HepG2 (cell line): ENCODE data around the gene CLIC4. TPM values are rescaled to one million over a fixed set of nuclear protein-coding genes. Genes with fewer than 3 reads are reported as not detected.
"Not testable (repeated sequence)": the region's sequence is repeated elsewhere in the genome, so short reads cannot be mapped to it uniquely, and the experiment has no call there.

Experiments used
- ATAC-seq: fragments of 200-7000 bp; cut with Tn5 transposase; 3 replicates; pipeline ENCODE4 v1.9.1; 2020; ENCODE audit warnings: mild to moderate bottlenecking, moderate library complexity
- BruUV-seq: library from RNA; stranded (reverse); fragments of 400-500 nt; replicated peaks from 2 replicates; lab custom pipeline; 2021; lab: Mats Ljungman, UMichigan
- CTCF ChIA-PET: fragments of 300-600 bp; formaldehyde crosslinking; extraction: SDS; loops from one replicate; lab custom pipeline; 2021; ENCODE audit warnings: low total read pairs, inconsistent platforms, low intra/inter-chr PET ratio; lab: Yijun Ruan, JAX
- POLR2A ChIA-PET: fragments of 350-600 bp; sonication (Branson Sonifier 250); formaldehyde crosslinking; loops from one replicate; lab custom pipeline; 2020; ENCODE audit warnings: antibody characterized with exemption, inconsistent platforms; lab: Yijun Ruan, JAX
- DNase-seq: peaks from one replicate; pipeline ENCODE4 v3.0.0-alpha.2; 2015; ENCODE audit warnings: low spot score
- FAIRE-seq: peaks from 3 replicates; lab custom pipeline; 2011; peaks lifted over from hg19 to GRCh38; lab: Jason Lieb, UNC
- H2AFZ ChIP-seq: one replicate; pipeline ENCODE4 v1.6.1; 2011; ENCODE audit warnings: low read length, inconsistent platforms
- H3K27ac ChIP-seq: fragments of 300-600 bp; 3 replicates; pipeline ENCODE4 v1.8.0; 2011; ENCODE audit warnings: mixed run types, mild to moderate bottlenecking, mixed read lengths, low read length, inconsistent platforms; ENCODE audit not compliant: insufficient read depth; ENCODE audit errors: extremely low read length
- H3K27me3 ChIP-seq, 2 experiments: fragments of 200-600 bp in 1 of 2; 2 replicates in 1 of 2; 3 replicates in 1 of 2; pipeline versions ENCODE4 v1.6.0 to v1.8.0; 2011; ENCODE audit warnings: low read length in 2 of 2, mild to moderate bottlenecking in 2 of 2, moderate library complexity in 2 of 2, inconsistent platforms in 1 of 2; ENCODE audit not compliant: insufficient read depth in 2 of 2, control insufficient read depth in 1 of 2
- H3K36me3 ChIP-seq, 2 experiments: fragments of 200-600 bp in 1 of 2; replicated peaks in 1 of 2; 2 replicates in 1 of 2; 3 replicates in 1 of 2; pipeline versions ENCODE4 v1.5.1 to v1.8.0; 2011; ENCODE audit warnings: low read length in 2 of 2, inconsistent platforms in 1 of 2; ENCODE audit not compliant: insufficient read depth in 2 of 2, control insufficient read depth in 1 of 2
- H3K4me1 ChIP-seq: 2 replicates; pipeline ENCODE4 v1.5.1; 2012; ENCODE audit warnings: low read length, inconsistent platforms; ENCODE audit not compliant: insufficient read depth
- H3K4me2 ChIP-seq: 2 replicates; pipeline ENCODE4 v1.6.0; 2011; ENCODE audit warnings: low read depth, low read length, inconsistent platforms
- H3K4me3 ChIP-seq, 3 experiments: fragments of 200-600 bp in 1 of 3; sonication (generic), shearing (Covaris generic) in 1 of 3; replicated peaks in 1 of 3; 2 replicates each; pipeline ENCODE4 v1.5.1; 2011 to 2016; ENCODE audit warnings: low read length in 3 of 3, inconsistent platforms in 2 of 3, low read depth in 2 of 3, mild to moderate bottlenecking in 2 of 3, control low read depth in 1 of 3, mixed read lengths in 1 of 3; ENCODE audit not compliant: insufficient read depth in 1 of 3
- H3K79me2 ChIP-seq: one replicate; pipeline ENCODE4 v1.6.1; 2011; ENCODE audit warnings: low read length, inconsistent platforms; ENCODE audit not compliant: insufficient read depth
- H3K9ac ChIP-seq: 2 replicates; pipeline ENCODE4 v1.6.0; 2011; ENCODE audit warnings: mild to moderate bottlenecking, low read depth, low read length, inconsistent platforms; ENCODE audit not compliant: insufficient read depth
- H3K9me3 ChIP-seq: 2 replicates; pipeline ENCODE4 v1.5.1; 2012; ENCODE audit warnings: mild to moderate bottlenecking, low read length
- H4K20me1 ChIP-seq: 2 replicates; pipeline ENCODE4 v1.6.0; 2011; ENCODE audit warnings: inconsistent platforms, mild to moderate bottlenecking, low read length, moderate library complexity; ENCODE audit not compliant: insufficient read depth
- PAXIP1 ChIP-seq: sonication (generic); formaldehyde crosslinking; conservative IDR thresholded peaks from 2 replicates; pipeline ENCODE4 v1.4.0; 2020; ENCODE audit warnings: mild to moderate bottlenecking, missing genetic modification reagents, moderate library complexity
- ZNF652 ChIP-seq: IDR thresholded peaks from 2 replicates; pipeline ENCODE4 v1.6.1; 2016; ENCODE audit warnings: low read depth, borderline replicate concordance
- WGBS: methylation state at CpG from one replicate; pipeline ENCODE4 v1.1.6; 2017; ENCODE audit warnings: low lambda C conversion rate; 5-methylcytosine and 5-hydroxymethylcytosine counted together
- in situ Hi-C: cut with HindIII; loops from 2 replicates; pipeline ENCODE4 v1.10.0; 2017; ENCODE audit warnings: low pct_unique_long_range_greater_than_20kb; ENCODE audit not compliant: extremely low pct_ligation_motif_present
- intact Hi-C: fragments of 100-400 bp; cut with micrococcal nuclease; formaldehyde crosslinking; loops from one replicate; pipeline ENCODE4 v1.10.0; 2022; ENCODE audit not compliant: unreplicated experiment
- polyA plus RNA-seq, 8 experiments: library from polyadenylated mRNA; depleted of rRNA in 3 of 8; stranded (reverse) in 7 of 8; unstranded in 1 of 8; fragments of >200 nt; fragmentation: Illumina TruSeq in 4 of 8; extraction: Trizol in 4 of 8; gene quantifications; 2 replicates each; pipeline versions ENCODE4 v1.2.1 to v1.2.3, GENCODE V29; 2011 to 2016; ENCODE audit warnings: low read depth in 4 of 8, missing spikeins in 1 of 8, mixed read lengths in 1 of 8; ENCODE audit not compliant: insufficient read depth in 1 of 8
- total RNA-seq, 5 experiments: library from RNA; depleted of rRNA; stranded (reverse); fragments of >200 nt; fragmentation: Illumina TruSeq; extraction: Trizol; gene quantifications; 2 replicates each; pipeline ENCODE4 v1.2.3, GENCODE V29; 2016; ENCODE audit warnings: low read depth in 1 of 5
- TF ChIP-seq, protein P1 (sequence below): sonication (generic); formaldehyde crosslinking; IDR thresholded peaks from 2 replicates; pipeline ENCODE4 v1.5.1; 2020; ENCODE audit warnings: missing genetic modification reagents, mild to moderate bottlenecking, borderline replicate concordance
- TF ChIP-seq, protein P2 (sequence below): IDR thresholded peaks from 2 replicates; pipeline ENCODE4 v1.4.0; 2020; ENCODE audit warnings: mild to moderate bottlenecking, missing genetic modification reagents

CLIC4 gene
- total and polyA plus RNA-seq, 2 of the 13 experiments (the other 11 are each of a cell fraction or from before 2014, with no cell fraction given) = 23.3 to 77.4 TPM

DNA sequence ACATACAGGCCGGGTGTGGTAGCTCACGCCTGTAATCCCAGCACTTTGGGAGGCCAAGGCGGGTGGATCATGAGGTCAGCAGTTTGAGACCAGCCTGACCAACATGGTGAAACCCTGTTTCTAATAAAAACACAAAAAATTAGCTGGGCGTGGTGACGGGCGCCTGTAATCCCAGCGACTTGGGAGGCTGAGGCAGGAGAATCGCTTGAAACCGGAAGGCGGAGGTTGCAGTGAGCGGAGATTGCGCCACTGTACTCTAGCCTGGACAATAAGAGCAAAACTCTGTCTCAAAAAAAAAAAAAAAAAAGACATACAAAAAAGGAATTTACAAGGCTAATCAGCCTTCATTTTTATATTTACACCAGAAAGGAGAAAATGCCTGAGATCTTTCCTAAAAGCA is 78.2 kb downstream of the CLIC4 start:
- CTCF ChIA-PET, H3K4me2 ChIP-seq, H4K20me1 ChIP-seq, in situ Hi-C loops, BruUV-seq, H3K9ac ChIP-seq, H2AFZ ChIP-seq, H3K9me3 ChIP-seq, H3K4me3 ChIP-seq, POLR2A ChIA-PET, FAIRE-seq, ATAC-seq, H3K27me3 ChIP-seq, H3K27ac ChIP-seq, DNase-seq, intact Hi-C loops, H3K79me2 ChIP-seq: not testable (repeated sequence)
- WGBS = 97% methylated on average over 12 of the region's 12 CpGs
- peaks cover 0 to 24% of the 10 kb centered on the region in 2 experiments; a peak in 2 of 5 replicates for H3K36me3 ChIP-seq
- peaks cover 26% of the 10 kb centered on the region for H3K4me1 ChIP-seq

- WGBS = 61% methylated on average over 3 of the region's 3 CpGs
- peak; percentile 32 for DNase-seq
- Histone ChIP-seq H3K4me1 (peaks cover 26% of the 10 kb centered on the region), H3K9me3 (no peaks in the 10 kb centered on the region), H3K4me2 (no peak overlapping the region), H3K79me2 (no peaks in the 10 kb centered on the region), H3K36me3 (peaks cover 0 to 24% of the 10 kb centered on the region in 2 experiments; a peak in 2 of 5 replicates), H4K20me1 (no peaks in the 10 kb centered on the region; the same call in 1 of the 2 replicates), H3K27me3 (no peaks in the 10 kb centered on the region), H3K27ac (no peak overlapping the region), H3K9ac (no peak overlapping the region), H2AFZ (no peak overlapping the region), H3K4me3 (no peak overlapping the region)
- ChIA-PET CTCF (no interaction called here), POLR2A (no interaction called here)
- TF ChIP-seq, protein P1, sequence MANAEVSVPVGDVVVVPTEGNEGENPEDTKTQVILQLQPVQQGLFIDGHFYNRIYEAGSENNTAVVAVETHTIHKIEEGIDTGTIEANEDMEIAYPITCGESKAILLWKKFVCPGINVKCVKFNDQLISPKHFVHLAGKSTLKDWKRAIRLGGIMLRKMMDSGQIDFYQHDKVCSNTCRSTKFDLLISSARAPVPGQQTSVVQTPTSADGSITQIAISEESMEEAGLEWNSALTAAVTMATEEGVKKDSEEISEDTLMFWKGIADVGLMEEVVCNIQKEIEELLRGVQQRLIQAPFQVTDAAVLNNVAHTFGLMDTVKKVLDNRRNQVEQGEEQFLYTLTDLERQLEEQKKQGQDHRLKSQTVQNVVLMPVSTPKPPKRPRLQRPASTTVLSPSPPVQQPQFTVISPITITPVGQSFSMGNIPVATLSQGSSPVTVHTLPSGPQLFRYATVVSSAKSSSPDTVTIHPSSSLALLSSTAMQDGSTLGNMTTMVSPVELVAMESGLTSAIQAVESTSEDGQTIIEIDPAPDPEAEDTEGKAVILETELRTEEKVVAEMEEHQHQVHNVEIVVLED (CRISPR knock-in tag) = no peak
- TF ChIP-seq ZNF652 (CRISPR knock-in tag) = peak; percentile 94
- TF ChIP-seq PAXIP1 (CRISPR knock-in tag) = peak; percentile 40; the same call in 1 of the 2 replicates
- TF ChIP-seq, protein P2, sequence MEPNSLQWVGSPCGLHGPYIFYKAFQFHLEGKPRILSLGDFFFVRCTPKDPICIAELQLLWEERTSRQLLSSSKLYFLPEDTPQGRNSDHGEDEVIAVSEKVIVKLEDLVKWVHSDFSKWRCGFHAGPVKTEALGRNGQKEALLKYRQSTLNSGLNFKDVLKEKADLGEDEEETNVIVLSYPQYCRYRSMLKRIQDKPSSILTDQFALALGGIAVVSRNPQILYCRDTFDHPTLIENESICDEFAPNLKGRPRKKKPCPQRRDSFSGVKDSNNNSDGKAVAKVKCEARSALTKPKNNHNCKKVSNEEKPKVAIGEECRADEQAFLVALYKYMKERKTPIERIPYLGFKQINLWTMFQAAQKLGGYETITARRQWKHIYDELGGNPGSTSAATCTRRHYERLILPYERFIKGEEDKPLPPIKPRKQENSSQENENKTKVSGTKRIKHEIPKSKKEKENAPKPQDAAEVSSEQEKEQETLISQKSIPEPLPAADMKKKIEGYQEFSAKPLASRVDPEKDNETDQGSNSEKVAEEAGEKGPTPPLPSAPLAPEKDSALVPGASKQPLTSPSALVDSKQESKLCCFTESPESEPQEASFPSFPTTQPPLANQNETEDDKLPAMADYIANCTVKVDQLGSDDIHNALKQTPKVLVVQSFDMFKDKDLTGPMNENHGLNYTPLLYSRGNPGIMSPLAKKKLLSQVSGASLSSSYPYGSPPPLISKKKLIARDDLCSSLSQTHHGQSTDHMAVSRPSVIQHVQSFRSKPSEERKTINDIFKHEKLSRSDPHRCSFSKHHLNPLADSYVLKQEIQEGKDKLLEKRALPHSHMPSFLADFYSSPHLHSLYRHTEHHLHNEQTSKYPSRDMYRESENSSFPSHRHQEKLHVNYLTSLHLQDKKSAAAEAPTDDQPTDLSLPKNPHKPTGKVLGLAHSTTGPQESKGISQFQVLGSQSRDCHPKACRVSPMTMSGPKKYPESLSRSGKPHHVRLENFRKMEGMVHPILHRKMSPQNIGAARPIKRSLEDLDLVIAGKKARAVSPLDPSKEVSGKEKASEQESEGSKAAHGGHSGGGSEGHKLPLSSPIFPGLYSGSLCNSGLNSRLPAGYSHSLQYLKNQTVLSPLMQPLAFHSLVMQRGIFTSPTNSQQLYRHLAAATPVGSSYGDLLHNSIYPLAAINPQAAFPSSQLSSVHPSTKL (CRISPR knock-in tag) = peak; percentile 19; the same call in 1 of the 2 replicates
- ATAC-seq = peak; percentile 33; the same call in 1 of the 3 replicates
- peak; percentile 64 for FAIRE-seq
- in situ Hi-C loops = loop anchor here (5.0 kb wide), 1 partner anchor 133 kb away; no protein-coding TSS in a partner anchor
- BruUV-seq = no TSS peak
- intact Hi-C loops = no loop called here
These were observed 79.9 kb downstream of the CLIC4 start for GRCh38 chr1:24825174-24825573.
